ENCODE results near the gene VDAC1. TPM values are rescaled to one million over a fixed set of nuclear protein-coding genes. Genes with fewer than 3 reads are reported as not detected.

Gene VDAC1
- total and polyA plus RNA-seq, 10 of the 15 experiments (the other 5 are each of a cell fraction or from before 2014, with no cell fraction given), result 245 to 488 (median 349) TPM

DNA sequence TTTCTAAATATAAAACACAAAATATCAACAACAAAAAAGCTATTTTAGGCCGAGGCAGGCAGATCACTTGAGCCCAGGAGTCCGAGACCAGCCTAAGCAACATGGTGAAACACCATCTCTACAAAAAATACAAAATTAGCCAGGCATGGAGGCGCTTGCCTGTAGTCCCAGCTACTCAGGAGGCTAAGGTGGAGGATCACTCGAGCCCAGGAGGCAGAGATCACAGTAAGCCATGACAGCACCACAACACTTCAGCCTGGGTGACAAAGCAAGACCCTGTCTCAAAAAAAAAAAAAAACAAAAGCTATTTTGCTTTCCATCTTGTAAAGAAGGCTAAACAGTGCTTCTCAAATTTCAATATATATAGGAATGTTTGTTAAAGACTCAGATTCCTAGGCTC, 47.7 kb downstream of the VDAC1 start:
- ChIA-PET CTCF (interaction anchor here (1.2 to 2.6 kb wide), 6 partner anchors 10 to 64 kb away, joined by 3 to 10 read pairs (median 6); no protein-coding TSS in a partner anchor), RAD21 (ENCODE audit: unreplicated experiment) (interaction anchor here (0.7 to 3.1 kb wide), 7 partner anchors 13 to 534 kb away, joined by 3 to 19 read pairs (median 4); no protein-coding TSS in a partner anchor), POLR2A (interaction anchor here (0.5 to 2.9 kb wide), 6 partner anchors 10 to 856 kb away, joined by 3 to 12 read pairs (median 4); partner anchors contain the start of gene C5orf15), SMC1A (ENCODE audit: uncharacterized antibody, unreplicated experiment) (interaction anchor here (1.3 to 3.4 kb wide), 4 partner anchors 9 to 20 kb away, joined by 5 to 20 read pairs (median 7); no protein-coding TSS in a partner anchor)
- TF ChIP-seq CREM (IDR thresholded peaks at IDR 0.05; ENCODE audit: low read depth) (no peak), ZNF592 (IDR thresholded peaks at IDR 0.05) (no peak), ELK1 (IDR thresholded peaks at IDR 0.05; ENCODE audit: low read depth, low read length) (no peak), SP1 (IDR thresholded peaks at IDR 0.05; ENCODE audit: low read depth, low read length) (no peak), ZNF207 (IDR thresholded peaks at IDR 0.05; ENCODE audit: borderline replicate concordance) (no peak), ZNF274 (IDR thresholded peaks at IDR 0.05; ENCODE audit: insufficient read depth, insufficient read length) (no peak), HDAC6 (IDR thresholded peaks at IDR 0.05; ENCODE audit: unreplicated experiment) (no peak), EGR1 (IDR thresholded peaks at IDR 0.05; ENCODE audit: borderline replicate concordance in 1 of 2, low read depth in 2 of 2, low read length in 2 of 2) (no peak)
- TF ChIP-seq, protein P1, sequence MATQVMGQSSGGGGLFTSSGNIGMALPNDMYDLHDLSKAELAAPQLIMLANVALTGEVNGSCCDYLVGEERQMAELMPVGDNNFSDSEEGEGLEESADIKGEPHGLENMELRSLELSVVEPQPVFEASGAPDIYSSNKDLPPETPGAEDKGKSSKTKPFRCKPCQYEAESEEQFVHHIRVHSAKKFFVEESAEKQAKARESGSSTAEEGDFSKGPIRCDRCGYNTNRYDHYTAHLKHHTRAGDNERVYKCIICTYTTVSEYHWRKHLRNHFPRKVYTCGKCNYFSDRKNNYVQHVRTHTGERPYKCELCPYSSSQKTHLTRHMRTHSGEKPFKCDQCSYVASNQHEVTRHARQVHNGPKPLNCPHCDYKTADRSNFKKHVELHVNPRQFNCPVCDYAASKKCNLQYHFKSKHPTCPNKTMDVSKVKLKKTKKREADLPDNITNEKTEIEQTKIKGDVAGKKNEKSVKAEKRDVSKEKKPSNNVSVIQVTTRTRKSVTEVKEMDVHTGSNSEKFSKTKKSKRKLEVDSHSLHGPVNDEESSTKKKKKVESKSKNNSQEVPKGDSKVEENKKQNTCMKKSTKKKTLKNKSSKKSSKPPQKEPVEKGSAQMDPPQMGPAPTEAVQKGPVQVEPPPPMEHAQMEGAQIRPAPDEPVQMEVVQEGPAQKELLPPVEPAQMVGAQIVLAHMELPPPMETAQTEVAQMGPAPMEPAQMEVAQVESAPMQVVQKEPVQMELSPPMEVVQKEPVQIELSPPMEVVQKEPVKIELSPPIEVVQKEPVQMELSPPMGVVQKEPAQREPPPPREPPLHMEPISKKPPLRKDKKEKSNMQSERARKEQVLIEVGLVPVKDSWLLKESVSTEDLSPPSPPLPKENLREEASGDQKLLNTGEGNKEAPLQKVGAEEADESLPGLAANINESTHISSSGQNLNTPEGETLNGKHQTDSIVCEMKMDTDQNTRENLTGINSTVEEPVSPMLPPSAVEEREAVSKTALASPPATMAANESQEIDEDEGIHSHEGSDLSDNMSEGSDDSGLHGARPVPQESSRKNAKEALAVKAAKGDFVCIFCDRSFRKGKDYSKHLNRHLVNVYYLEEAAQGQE (IDR thresholded peaks at IDR 0.05; ENCODE audit: low read depth, low read length), result no peak
- FAIRE-seq (no peak), DNase-seq (ENCODE audit: low read depth, low spot score) (no peak), ATAC-seq (peak; percentile 59)
- Histone ChIP-seq H3K9me3 (replicated peaks; ENCODE audit: control insufficient read depth, insufficient read depth, low read length) (no peaks in the 10 kb centered on the region), H3K9ac (ENCODE audit: control insufficient read depth, insufficient read depth, low read length) (peak overlapping the region; percentile 49), H3K79me2 (ENCODE audit: control insufficient read depth, insufficient read depth, low read length) (peaks cover 13% of the 10 kb centered on the region), H3K27ac (ENCODE audit: control insufficient read depth, insufficient read depth) (peak overlapping the region; percentile 87), H3K27me3 (replicated peaks in 1 of 2; ENCODE audit: control insufficient read depth in 2 of 2, insufficient read depth in 2 of 2, low read length in 1 of 2) (no peaks in the 10 kb centered on the region), H2AFZ (ENCODE audit: control insufficient read depth, low read depth, low read length) (peak overlapping the region; percentile 49; the same call in 1 of the 2 replicates), H4K20me1 (ENCODE audit: control insufficient read depth, insufficient read depth) (no peaks in the 10 kb centered on the region), H3K4me2 (ENCODE audit: control insufficient read depth, insufficient read depth) (peak overlapping the region; percentile 84), H3K4me1 (ENCODE audit: control insufficient read depth, insufficient read depth, low read length) (peaks cover 13% of the 10 kb centered on the region), H3K36me3 (ENCODE audit: control insufficient read depth in 2 of 2, insufficient read depth in 2 of 2, low read length in 1 of 2) (peaks cover 1 to 11% of the 10 kb centered on the region in 2 experiments; a peak in 1 of 4 replicates), H3K4me3 (peak overlapping the region; percentile 42; the same call in 1 of the 2 replicates)
- no TSS peak for BruUV-seq (replicated peaks)
- 46% methylated on average over 4 of the region's 4 CpGs for WGBS (ENCODE audit: insufficient coverage, insufficient replicate concordance, low lambda C conversion rate, missing lambda C conversion rate)
- in situ Hi-C loops (cut with MboI), result no loop called here
- intact Hi-C loops (cut with micrococcal nuclease; ENCODE audit: unreplicated experiment), result no loop called here
